Measurements from ENCODE around the gene TRPM3.
A peak's percentile ranks its signal among the peaks of the same experiment; 100 is the strongest.

The TRPM3 gene

DNA sequence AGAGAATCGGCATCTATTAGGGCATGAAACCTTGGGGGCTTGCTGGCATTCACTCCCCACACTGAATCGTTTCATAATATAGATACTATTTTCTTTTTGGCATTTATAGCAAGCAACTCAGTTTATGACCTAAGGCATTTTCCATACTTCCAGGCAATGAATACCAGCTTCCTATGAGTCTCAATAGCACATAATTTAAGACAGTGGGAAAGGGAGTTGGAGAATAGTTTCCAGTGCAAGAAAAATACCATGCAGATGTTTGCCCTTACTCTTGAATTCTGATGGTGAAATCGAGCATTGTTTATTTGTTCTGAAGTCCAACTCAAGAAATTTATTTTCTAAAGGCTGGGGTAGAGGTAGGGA, 531.1 kb downstream of the TRPM3 start:
- no peak overlapping the region for H3K18ac ChIP-seq (ENCODE audit: low read length)
- H4K12ac ChIP-seq (ENCODE audit: low read depth, low read length), result no peak overlapping the region
- H3K14ac ChIP-seq (ENCODE audit: low read length), result no peak overlapping the region
- no peaks in the 10 kb centered on the region for H3K27me3 ChIP-seq (ENCODE audit: insufficient read depth, low read length)
- no peak overlapping the region for H2BK120ac ChIP-seq (ENCODE audit: insufficient read depth, low read length, poor library complexity)
- DNase-seq, result peak in 1 of 2 donors; percentile 75
- no peak overlapping the region for H4K8ac ChIP-seq (ENCODE audit: low read depth, low read length)
- peak overlapping the region; percentile 55 for H3K27ac ChIP-seq (ENCODE audit: low read depth, low read length)
- H3K9ac ChIP-seq (ENCODE audit: low read length), result no peak overlapping the region
- no peak overlapping the region for H2BK12ac ChIP-seq (ENCODE audit: low read length)
- peaks cover 3 to 7% of the 10 kb centered on the region in 2 experiments for H3K4me1 ChIP-seq (ENCODE audit: control insufficient read depth in 1 of 2, insufficient read depth in 2 of 2, low read length in 2 of 2)
- no peak overlapping the region for H4K91ac ChIP-seq (ENCODE audit: low read depth, low read length)
- no peak overlapping the region for H3K4me2 ChIP-seq (ENCODE audit: low read length)
- H3K9me3 ChIP-seq (ENCODE audit: insufficient read depth, low read depth, low read length), result no peaks in the 10 kb centered on the region
- no peak overlapping the region for H2AFZ ChIP-seq (ENCODE audit: insufficient read depth, low read length, poor library complexity)
- no peak overlapping the region for H3K4me3 ChIP-seq (ENCODE audit: low read depth, low read length)
- no peaks in the 10 kb centered on the region for H3K36me3 ChIP-seq (ENCODE audit: control insufficient read depth in 1 of 2, insufficient read depth in 2 of 2, low read length in 2 of 2)
- no peaks in the 10 kb centered on the region for H3K79me1 ChIP-seq (ENCODE audit: low read length)
- no peak overlapping the region for H2BK5ac ChIP-seq (ENCODE audit: low read depth, low read length, poor library complexity)
- no peak overlapping the region for H3K23ac ChIP-seq (ENCODE audit: low read length)
- no peak overlapping the region for H2AK5ac ChIP-seq (ENCODE audit: low read length)
- H3K4ac ChIP-seq (ENCODE audit: low read depth, low read length), result no peak overlapping the region
- no peaks in the 10 kb centered on the region for H3K79me2 ChIP-seq (ENCODE audit: control insufficient read depth, insufficient read depth, low read length, poor library complexity)
- no CpG with 5 or more reads among the region's 3 CpGs for WGBS (ENCODE audit: extremely low coverage, insufficient coverage, insufficient read length)

DNA sequence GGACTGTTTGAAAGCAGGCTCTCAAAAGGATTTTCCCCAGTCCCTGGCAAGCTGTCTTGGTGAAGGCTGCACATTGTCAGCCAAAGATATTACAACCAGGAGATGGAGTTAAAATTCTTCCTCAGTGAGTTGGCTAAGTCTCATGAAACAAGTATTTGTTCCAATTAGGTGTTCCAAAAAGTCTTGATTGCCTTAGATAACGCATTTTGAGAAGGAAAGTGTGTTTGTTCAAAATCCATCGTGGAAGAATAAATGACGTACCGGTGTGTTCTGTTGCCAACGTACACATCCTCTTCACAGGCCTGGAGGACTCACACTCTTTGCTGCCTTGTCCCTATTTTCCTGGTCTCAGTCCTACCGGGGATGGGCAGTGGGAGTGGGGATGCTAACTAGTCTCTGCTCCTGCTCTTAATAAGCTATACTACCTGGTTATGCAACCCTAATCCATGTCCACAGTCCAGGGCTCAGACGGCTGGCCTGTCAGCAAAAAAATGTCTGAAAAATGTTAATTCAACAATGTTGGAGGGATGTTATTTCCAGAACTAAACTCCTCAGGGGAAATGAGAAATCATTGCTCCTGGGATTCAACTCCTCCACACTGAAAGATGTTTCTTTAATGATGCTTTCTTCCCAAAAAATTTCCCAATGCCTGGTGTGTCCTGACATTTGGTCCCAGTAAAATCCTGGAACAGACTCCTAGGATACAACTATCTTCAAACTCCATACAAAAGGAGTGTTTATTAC, 531.7 kb downstream of the TRPM3 start:
- H3K27me3 ChIP-seq (ENCODE audit: insufficient read depth, low read length), result no peaks in the 10 kb centered on the region
- no CpG with 5 or more reads among the region's 7 CpGs for WGBS (ENCODE audit: extremely low coverage, insufficient coverage, insufficient read length)

DNA sequence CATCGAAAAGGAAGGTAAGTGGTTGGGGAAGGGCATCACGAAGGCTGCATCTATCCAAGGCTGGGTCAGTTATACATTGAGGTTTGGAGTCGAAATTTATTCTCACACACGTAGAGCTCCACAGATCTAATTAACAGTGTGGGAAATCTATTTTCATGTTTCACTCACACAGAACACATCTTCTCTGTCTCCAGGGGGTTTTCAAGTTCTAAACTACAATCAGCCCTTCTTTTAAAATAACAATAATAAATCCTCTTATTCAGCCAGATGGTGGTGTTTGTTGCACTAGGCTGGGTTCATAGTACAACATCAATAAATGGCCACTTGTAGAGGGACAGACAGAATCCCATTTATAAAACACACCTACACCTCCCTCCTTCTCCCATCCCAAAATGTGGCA, 532.4 kb downstream of the TRPM3 start:
- no peak overlapping the region for H3K18ac ChIP-seq (ENCODE audit: low read length)
- no peak overlapping the region for H4K8ac ChIP-seq (ENCODE audit: low read depth, low read length)
- H2BK12ac ChIP-seq (ENCODE audit: low read length), result peak overlapping the region; percentile 42
- H3K4ac ChIP-seq (ENCODE audit: low read depth, low read length), result no peak overlapping the region
- H4K12ac ChIP-seq (ENCODE audit: low read depth, low read length), result no peak overlapping the region
- H3K79me1 ChIP-seq (ENCODE audit: low read length), result no peaks in the 10 kb centered on the region
- no peak overlapping the region for H3K23ac ChIP-seq (ENCODE audit: low read length)
- H2BK120ac ChIP-seq (ENCODE audit: insufficient read depth, low read length, poor library complexity), result peak overlapping the region; percentile 26
- no peak for DNase-seq
- no peak overlapping the region for H2BK5ac ChIP-seq (ENCODE audit: low read depth, low read length, poor library complexity)
- H3K27me3 ChIP-seq (ENCODE audit: insufficient read depth, low read length), result no peaks in the 10 kb centered on the region
- no peaks in the 10 kb centered on the region for H3K36me3 ChIP-seq (ENCODE audit: control insufficient read depth in 1 of 2, insufficient read depth in 2 of 2, low read length in 2 of 2)
- H3K4me3 ChIP-seq (ENCODE audit: low read depth, low read length), result no peak overlapping the region
- no peak overlapping the region for H3K14ac ChIP-seq (ENCODE audit: low read length)
- no peak overlapping the region for H3K4me2 ChIP-seq (ENCODE audit: low read length)
- no peaks in the 10 kb centered on the region for H3K9me3 ChIP-seq (ENCODE audit: insufficient read depth, low read depth, low read length)
- no peak overlapping the region for H2AFZ ChIP-seq (ENCODE audit: insufficient read depth, low read length, poor library complexity)
- peaks cover 3 to 7% of the 10 kb centered on the region in 2 experiments for H3K4me1 ChIP-seq (ENCODE audit: control insufficient read depth in 1 of 2, insufficient read depth in 2 of 2, low read length in 2 of 2)
- WGBS (ENCODE audit: extremely low coverage, insufficient coverage, insufficient read length), result no CpG with 5 or more reads among the region's 4 CpGs
- H3K79me2 ChIP-seq (ENCODE audit: control insufficient read depth, insufficient read depth, low read length, poor library complexity), result no peaks in the 10 kb centered on the region
- no peak overlapping the region for H3K9ac ChIP-seq (ENCODE audit: low read length)
- no peak overlapping the region for H4K91ac ChIP-seq (ENCODE audit: low read depth, low read length)
- H3K27ac ChIP-seq (ENCODE audit: low read depth, low read length), result peak overlapping the region; percentile 38
- no peak overlapping the region for H2AK5ac ChIP-seq (ENCODE audit: low read length)

More for the DNA sequence above, 531.7 kb downstream of the TRPM3 start:
- no peaks in the 10 kb centered on the region for H3K79me2 ChIP-seq (ENCODE audit: control insufficient read depth, insufficient read depth, low read length, poor library complexity)
- no peak overlapping the region for H3K4me2 ChIP-seq (ENCODE audit: low read length)
- H3K27ac ChIP-seq (ENCODE audit: low read depth, low read length), result peak overlapping the region; percentile 55
- no peak overlapping the region for H4K91ac ChIP-seq (ENCODE audit: low read depth, low read length)
- no peak overlapping the region for H2AFZ ChIP-seq (ENCODE audit: insufficient read depth, low read length, poor library complexity)
- no peak overlapping the region for H3K4me3 ChIP-seq (ENCODE audit: low read depth, low read length)
- no peak overlapping the region for H3K14ac ChIP-seq (ENCODE audit: low read length)
- H3K9ac ChIP-seq (ENCODE audit: low read length), result no peak overlapping the region
- H3K4me1 ChIP-seq (ENCODE audit: control insufficient read depth in 1 of 2, insufficient read depth in 2 of 2, low read length in 2 of 2), result peaks cover 3 to 7% of the 10 kb centered on the region in 2 experiments
- H2BK12ac ChIP-seq (ENCODE audit: low read length), result no peak overlapping the region
- H2BK5ac ChIP-seq (ENCODE audit: low read depth, low read length, poor library complexity), result no peak overlapping the region
- H3K23ac ChIP-seq (ENCODE audit: low read length), result no peak overlapping the region
- H4K12ac ChIP-seq (ENCODE audit: low read depth, low read length), result no peak overlapping the region
- H3K4ac ChIP-seq (ENCODE audit: low read depth, low read length), result no peak overlapping the region
- no peak overlapping the region for H2BK120ac ChIP-seq (ENCODE audit: insufficient read depth, low read length, poor library complexity)
- no peaks in the 10 kb centered on the region for H3K79me1 ChIP-seq (ENCODE audit: low read length)
- no peak overlapping the region for H3K18ac ChIP-seq (ENCODE audit: low read length)
- DNase-seq, result peak; percentile 75 to 87
- no peak overlapping the region for H4K8ac ChIP-seq (ENCODE audit: low read depth, low read length)
- H3K36me3 ChIP-seq (ENCODE audit: control insufficient read depth in 1 of 2, insufficient read depth in 2 of 2, low read length in 2 of 2), result no peaks in the 10 kb centered on the region
- no peaks in the 10 kb centered on the region for H3K9me3 ChIP-seq (ENCODE audit: insufficient read depth, low read depth, low read length)
- no peak overlapping the region for H2AK5ac ChIP-seq (ENCODE audit: low read length)

DNA sequence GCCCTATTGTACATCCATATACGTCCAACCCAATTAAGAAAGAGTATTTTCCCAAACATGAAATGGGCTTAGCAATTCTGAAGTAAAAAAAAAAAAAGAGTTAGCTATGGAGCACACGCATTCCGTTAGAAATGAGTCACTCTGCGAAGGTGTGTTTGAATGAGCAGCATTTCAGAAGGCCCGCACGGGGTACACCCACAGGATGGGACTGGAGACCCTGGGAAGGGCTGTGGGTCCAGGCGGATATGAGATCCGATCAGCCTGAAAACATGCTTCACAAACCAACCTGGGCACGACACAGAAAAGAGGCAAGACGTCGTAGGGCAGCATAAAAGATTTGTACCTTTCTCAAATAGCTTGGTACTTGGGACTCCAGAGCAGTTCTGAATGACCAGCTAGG, 533.0 kb downstream of the TRPM3 start:
- Histone ChIP-seq H4K8ac (ENCODE audit: low read depth, low read length) (no peak overlapping the region), H2BK120ac (ENCODE audit: insufficient read depth, low read length, poor library complexity) (peak overlapping the region; percentile 26), H3K14ac (ENCODE audit: low read length) (no peak overlapping the region), H3K4me2 (ENCODE audit: low read length) (no peak overlapping the region), H4K12ac (ENCODE audit: low read depth, low read length) (no peak overlapping the region), H3K27ac (ENCODE audit: low read depth, low read length) (no peak overlapping the region), H3K23ac (ENCODE audit: low read length) (no peak overlapping the region), H3K9me3 (ENCODE audit: insufficient read depth, low read depth, low read length) (no peaks in the 10 kb centered on the region), H3K9ac (ENCODE audit: low read length) (no peak overlapping the region), H3K18ac (ENCODE audit: low read length) (no peak overlapping the region), H2BK5ac (ENCODE audit: low read depth, low read length, poor library complexity) (peak overlapping the region; percentile 46), H2AFZ (ENCODE audit: insufficient read depth, low read length, poor library complexity) (no peak overlapping the region), H3K79me1 (ENCODE audit: low read length) (no peaks in the 10 kb centered on the region), H3K36me3 (ENCODE audit: control insufficient read depth in 1 of 2, insufficient read depth in 2 of 2, low read length in 2 of 2) (no peaks in the 10 kb centered on the region), H3K4ac (ENCODE audit: low read depth, low read length) (no peak overlapping the region), H2AK5ac (ENCODE audit: low read length) (no peak overlapping the region), H3K4me1 (ENCODE audit: control insufficient read depth in 1 of 2, insufficient read depth in 2 of 2, low read length in 2 of 2) (peaks cover 3 to 7% of the 10 kb centered on the region in 2 experiments), H3K27me3 (ENCODE audit: insufficient read depth, low read length) (no peaks in the 10 kb centered on the region), H2BK12ac (ENCODE audit: low read length) (peak overlapping the region; percentile 42), H4K91ac (ENCODE audit: low read depth, low read length) (no peak overlapping the region), H3K4me3 (ENCODE audit: low read depth, low read length) (no peak overlapping the region), H3K79me2 (ENCODE audit: control insufficient read depth, insufficient read depth, low read length, poor library complexity) (no peaks in the 10 kb centered on the region)
- WGBS (ENCODE audit: extremely low coverage, insufficient coverage, insufficient read length), result no CpG with 5 or more reads among the region's 11 CpGs
- DNase-seq, result peak; percentile 45 to 65
